ENCODE data around the gene PFKFB4.
"Not testable (repeated sequence)": the region's sequence is repeated elsewhere in the genome, so short reads cannot be mapped to it uniquely, and the experiment has no call there.

The PFKFB4 gene

GRCh38 chr3:48555949-48556795 is 431 bp downstream of the PFKFB4 start:
- DNase-seq = no peak

- DNase-seq = no peak
Observed at GRCh38 chr3:48555231-48555948, 1.2 kb downstream of the PFKFB4 start.

GRCh38 chr3:48553886-48554845 is 2.4 kb downstream of the PFKFB4 start:
- DNase-seq = no peak

GRCh38 chr3:48553361-48553760 is 3.2 kb downstream of the PFKFB4 start:
- no peak for DNase-seq

GRCh38 chr3:48552111-48552951 is 4.3 kb downstream of the PFKFB4 start:
- DNase-seq = no peak

- DNase-seq = not testable (repeated sequence)
Observed at GRCh38 chr3:48551651-48552050, 5.0 kb downstream of the PFKFB4 start.

- peak; percentile 80 for DNase-seq
Observed at GRCh38 chr3:48548729-48549705, 7.6 kb downstream of the PFKFB4 start.

GRCh38 chr3:48548126-48548525 is 8.5 kb downstream of the PFKFB4 start:
- no peak for DNase-seq

- no peak for DNase-seq
Observed at GRCh38 chr3:48546203-48546829, 10.3 kb downstream of the PFKFB4 start.

GRCh38 chr3:48544141-48544540 is 12.5 kb downstream of the PFKFB4 start:
- DNase-seq = no peak

GRCh38 chr3:48543271-48543866 is 13.2 kb downstream of the PFKFB4 start:
- DNase-seq = no peak

GRCh38 chr3:48538451-48538850 is 18.2 kb downstream of the PFKFB4 start:
- no peak for DNase-seq

- DNase-seq = no peak
Observed at GRCh38 chr3:48536785-48537184, 19.8 kb downstream of the PFKFB4 start.

GRCh38 chr3:48536116-48536515 is 20.5 kb downstream of the PFKFB4 start:
- no peak for DNase-seq

- DNase-seq = no peak
Observed at GRCh38 chr3:48535578-48535977, 21.0 kb downstream of the PFKFB4 start.

- DNase-seq = no peak
Observed at GRCh38 chr3:48532977-48533337, 23.6 kb downstream of the PFKFB4 start.

- no peak for DNase-seq
Observed at GRCh38 chr3:48532271-48532976, 24.2 kb downstream of the PFKFB4 start.

GRCh38 chr3:48530701-48531100 is 25.9 kb downstream of the PFKFB4 start:
- not testable (repeated sequence) for DNase-seq

- DNase-seq = no peak
Observed at GRCh38 chr3:48528754-48529153, 27.8 kb downstream of the PFKFB4 start.
